ENCODE data around the gene PPARD. TPM values are rescaled to one million over a fixed set of nuclear protein-coding genes. Genes with fewer than 3 reads are reported as not detected.

Gene PPARD
- total and polyA plus RNA-seq, 2 of the 13 experiments (the other 11 are each of a cell fraction or from before 2014, with no cell fraction given): 6.1 to 13.3 TPM

- TF ChIP-seq RNF2 (conservative IDR thresholded peaks at IDR 0.05; ENCODE audit: low read depth): no peak
- TF ChIP-seq ZNF136 (CRISPR knock-in tag; IDR thresholded peaks at IDR 0.05; ENCODE audit: low read depth): 0 out of 2 replicates have a peak, but pooled peaks have one; percentile 12
- no peak for TF ChIP-seq ADNP (CRISPR knock-in tag; IDR thresholded peaks at IDR 0.05)
- TF ChIP-seq ZNF749 (CRISPR knock-in tag; IDR thresholded peaks at IDR 0.05; ENCODE audit: borderline replicate concordance): no peak
- no peak for TF ChIP-seq ZC3H4 (CRISPR knock-in tag; IDR thresholded peaks at IDR 0.05; ENCODE audit: borderline replicate concordance)
- TF ChIP-seq ZNF609 (CRISPR knock-in tag; IDR thresholded peaks at IDR 0.05; ENCODE audit: borderline replicate concordance): no peak
- TF ChIP-seq SMC3 (IDR thresholded peaks at IDR 0.05; ENCODE audit: low read length): peak; percentile 98
- no peak for TF ChIP-seq MAX (IDR thresholded peaks at IDR 0.05)
- no peak for TF ChIP-seq ERF (CRISPR knock-in tag; IDR thresholded peaks at IDR 0.05)
- no peak for TF ChIP-seq NFRKB (IDR thresholded peaks at IDR 0.05)
- no peak for TF ChIP-seq ZBTB46 (CRISPR knock-in tag; IDR thresholded peaks at IDR 0.05; ENCODE audit: borderline replicate concordance)
- no peak for TF ChIP-seq TFDP2 (CRISPR knock-in tag; IDR thresholded peaks at IDR 0.05)
- TF ChIP-seq TERF1 (CRISPR knock-in tag; IDR thresholded peaks at IDR 0.05): no peak
- no peak for TF ChIP-seq FOXO1 (CRISPR knock-in tag; IDR thresholded peaks at IDR 0.05)
- no peak for TF ChIP-seq TOE1 (CRISPR knock-in tag; IDR thresholded peaks at IDR 0.05)
- TF ChIP-seq ZBED4 (CRISPR knock-in tag; IDR thresholded peaks at IDR 0.05; ENCODE audit: borderline replicate concordance): no peak
These were observed 107.0 kb downstream of the PPARD start (continued) for GRCh38 chr6:35449287-35449881.

All from HepG2 (cell line).